SJSA1 (cell line): ENCODE results near the gene ORMDL2. TPM values are rescaled to one million over a fixed set of nuclear protein-coding genes. Genes with fewer than 3 reads are reported as not detected.

Experiments
- DNase-seq, 2 experiments: peaks; one replicate each; pipeline ENCODE4 v3.0.0-alpha.2; 2015 to 2020; ENCODE audit warnings: low spot score in 2 of 2, low read depth in 1 of 2
- H3K27ac ChIP-seq: fragments of 250-450 bp; sonication (Bioruptor Pico); 2 replicates; pipeline ENCODE4 v1.5.1; 2020; ENCODE audit warnings: mild to moderate bottlenecking, moderate library complexity
- H3K27me3 ChIP-seq: fragments of 250-450 bp; sonication (Bioruptor Pico); replicated peaks from 2 replicates; pipeline ENCODE4 v1.5.1; 2020; ENCODE audit warnings: mild to moderate bottlenecking, moderate library complexity
- H3K36me3 ChIP-seq: fragments of 250-450 bp; sonication (Bioruptor Pico); 2 replicates; pipeline ENCODE4 v1.5.1; 2020; ENCODE audit warnings: mild to moderate bottlenecking
- H3K4me1 ChIP-seq: fragments of 250-450 bp; sonication (Bioruptor Pico); replicated peaks from 2 replicates; pipeline ENCODE4 v1.6.1; 2021; ENCODE audit warnings: mild to moderate bottlenecking
- H3K4me3 ChIP-seq: fragments of 250-450 bp; sonication (Bioruptor Pico); 2 replicates; pipeline ENCODE4 v1.5.1; 2020; ENCODE audit warnings: mild to moderate bottlenecking
- H3K9me3 ChIP-seq: fragments of 250-450 bp; sonication (Bioruptor Pico); replicated peaks from 2 replicates; pipeline ENCODE4 v1.5.1; 2020; ENCODE audit warnings: mild to moderate bottlenecking
- total RNA-seq: library from RNA; depleted of rRNA; stranded (reverse); fragments of >200 nt; shearing (Covaris generic); gene quantifications from 2 replicates; pipeline ENCODE4 v1.2.3, GENCODE V29; 2014; rRNA removed

ORMDL2 gene
- total RNA-seq: 15.4 and 15.7 TPM in 2 replicates

GRCh38 chr12:55817345-55818139 lies at the start of gene ORMDL2, which contains the start of gene SARNP:
Gene ORMDL2, plus strand, starts transcription at chr12:55818041. Its CDS starts 959 bp downstream, at chr12:55819000.
Gene SARNP, minus strand, starts transcription at chr12:55817724. Its CDS starts 23 bp downstream, at chr12:55817701.
- Histone ChIP-seq H3K4me1 (peaks cover 15% of the 10 kb centered on the region), H3K27ac (peak within 1 kb of the TSS; percentile 52), H3K9me3 (no peaks in the 10 kb centered on the region), H3K4me3 (peak within 1 kb of the TSS; percentile 59), H3K36me3 (peaks cover 80% of the 10 kb centered on the region), H3K27me3 (no peaks in the 10 kb centered on the region)
- peak; percentile 98 to 99 for DNase-seq

- Histone ChIP-seq H3K27me3 (no peaks in the 10 kb centered on the region), H3K9me3 (no peaks in the 10 kb centered on the region), H3K4me1 (no peaks in the 10 kb centered on the region), H3K36me3 (peaks cover 61% of the 10 kb centered on the region), H3K27ac (no peak overlapping the region), H3K4me3 (no peak overlapping the region)
- DNase-seq: no peak
These were observed 46.1 kb upstream of the ORMDL2 start for GRCh38 chr12:55771736-55772135.

- no peaks in the 10 kb centered on the region for H3K27me3 ChIP-seq
These were observed 40.0 kb upstream of the ORMDL2 start for GRCh38 chr12:55777856-55778255.

GRCh38 chr12:55780685-55781084 lies 37.2 kb upstream of the ORMDL2 start:
- peaks cover 5% of the 10 kb centered on the region; the same call in 1 of the 2 replicates for H3K4me1 ChIP-seq
- no peak overlapping the region for H3K27ac ChIP-seq
- no peaks in the 10 kb centered on the region for H3K9me3 ChIP-seq
- H3K36me3 ChIP-seq: peaks cover 88% of the 10 kb centered on the region
- no peak for DNase-seq
- no peak overlapping the region for H3K4me3 ChIP-seq
- H3K27me3 ChIP-seq: no peaks in the 10 kb centered on the region

More at GRCh38 chr12:55777856-55778255, 40.0 kb upstream of the ORMDL2 start:
- H3K4me1 ChIP-seq: peaks cover 5% of the 10 kb centered on the region; the same call in 1 of the 2 replicates
- no peak for DNase-seq
- H3K27ac ChIP-seq: no peak overlapping the region
- H3K9me3 ChIP-seq: no peaks in the 10 kb centered on the region
- peaks cover 76% of the 10 kb centered on the region for H3K36me3 ChIP-seq
- H3K4me3 ChIP-seq: no peak overlapping the region

GRCh38 chr12:55788546-55788945 lies 29.3 kb upstream of the ORMDL2 start:
- no peak for DNase-seq
- H3K27me3 ChIP-seq: no peaks in the 10 kb centered on the region
- no peaks in the 10 kb centered on the region for H3K4me1 ChIP-seq
- peaks cover 95% of the 10 kb centered on the region for H3K36me3 ChIP-seq
- H3K27ac ChIP-seq: no peak overlapping the region
- H3K9me3 ChIP-seq: no peaks in the 10 kb centered on the region
- no peak overlapping the region for H3K4me3 ChIP-seq

GRCh38 chr12:55789171-55789570 lies 28.7 kb upstream of the ORMDL2 start:
- Histone ChIP-seq H3K4me1 (no peaks in the 10 kb centered on the region), H3K36me3 (peaks cover 95% of the 10 kb centered on the region), H3K27ac (no peak overlapping the region), H3K27me3 (no peaks in the 10 kb centered on the region), H3K9me3 (no peaks in the 10 kb centered on the region), H3K4me3 (no peak overlapping the region)
- no peak for DNase-seq

- no peaks in the 10 kb centered on the region for H3K4me1 ChIP-seq
- no peak overlapping the region for H3K4me3 ChIP-seq
- H3K27me3 ChIP-seq: no peaks in the 10 kb centered on the region
- peaks cover 95% of the 10 kb centered on the region for H3K36me3 ChIP-seq
- no peaks in the 10 kb centered on the region for H3K9me3 ChIP-seq
- DNase-seq: no peak
- H3K27ac ChIP-seq: no peak overlapping the region
These were observed 27.9 kb upstream of the ORMDL2 start for GRCh38 chr12:55789893-55790292.

- Histone ChIP-seq H3K27ac (no peak overlapping the region), H3K9me3 (no peaks in the 10 kb centered on the region), H3K4me3 (no peak overlapping the region), H3K4me1 (no peaks in the 10 kb centered on the region), H3K36me3 (peaks cover 89% of the 10 kb centered on the region), H3K27me3 (no peaks in the 10 kb centered on the region)
- DNase-seq: no peak
These were observed 21.9 kb upstream of the ORMDL2 start for GRCh38 chr12:55795950-55796349.

- no peaks in the 10 kb centered on the region for H3K9me3 ChIP-seq
- H3K36me3 ChIP-seq: peaks cover 89% of the 10 kb centered on the region
- H3K27ac ChIP-seq: no peak overlapping the region
- H3K4me1 ChIP-seq: no peaks in the 10 kb centered on the region
- no peak overlapping the region for H3K4me3 ChIP-seq
- peak in 1 of 2 experiments; percentile 18 for DNase-seq
- H3K27me3 ChIP-seq: no peaks in the 10 kb centered on the region
These were observed 20.8 kb upstream of the ORMDL2 start for GRCh38 chr12:55797068-55797467.

- Histone ChIP-seq H3K36me3 (peaks cover 86% of the 10 kb centered on the region), H3K4me1 (no peaks in the 10 kb centered on the region), H3K27ac (no peak overlapping the region), H3K27me3 (no peaks in the 10 kb centered on the region), H3K9me3 (no peaks in the 10 kb centered on the region), H3K4me3 (no peak overlapping the region)
- DNase-seq: no peak
These were observed 20.3 kb upstream of the ORMDL2 start for GRCh38 chr12:55797550-55797949.

GRCh38 chr12:55806982-55807381 lies 10.9 kb upstream of the ORMDL2 start:
- no peaks in the 10 kb centered on the region for H3K27me3 ChIP-seq
- H3K4me1 ChIP-seq: no peaks in the 10 kb centered on the region
- no peak overlapping the region for H3K4me3 ChIP-seq
- H3K27ac ChIP-seq: no peak overlapping the region
- H3K36me3 ChIP-seq: peaks cover 68% of the 10 kb centered on the region
- H3K9me3 ChIP-seq: no peaks in the 10 kb centered on the region
- DNase-seq: no peak

- peaks cover 72% of the 10 kb centered on the region for H3K36me3 ChIP-seq
- no peaks in the 10 kb centered on the region for H3K9me3 ChIP-seq
- H3K27ac ChIP-seq: no peak overlapping the region
- DNase-seq: no peak
- H3K4me1 ChIP-seq: no peaks in the 10 kb centered on the region
- no peaks in the 10 kb centered on the region for H3K27me3 ChIP-seq
- no peak overlapping the region for H3K4me3 ChIP-seq
These were observed 8.6 kb upstream of the ORMDL2 start for GRCh38 chr12:55809274-55809673.

GRCh38 chr12:55812088-55812487 lies 5.8 kb upstream of the ORMDL2 start:
- Histone ChIP-seq H3K27ac (no peak overlapping the region), H3K9me3 (no peaks in the 10 kb centered on the region), H3K4me1 (peaks cover 8% of the 10 kb centered on the region), H3K36me3 (peaks cover 67% of the 10 kb centered on the region), H3K4me3 (no peak overlapping the region), H3K27me3 (no peaks in the 10 kb centered on the region)
- DNase-seq: no peak

GRCh38 chr12:55814257-55814656 lies 3.6 kb upstream of the ORMDL2 start:
- no peaks in the 10 kb centered on the region for H3K9me3 ChIP-seq
- no peak overlapping the region for H3K27ac ChIP-seq
- no peaks in the 10 kb centered on the region for H3K27me3 ChIP-seq
- H3K4me1 ChIP-seq: peaks cover 15% of the 10 kb centered on the region
- no peak overlapping the region for H3K4me3 ChIP-seq
- H3K36me3 ChIP-seq: peaks cover 64% of the 10 kb centered on the region
- DNase-seq: no peak
